NT2/D1 (cell line): ENCODE data around the gene L3MBTL4.

ENCODE experiments used
- SUZ12 ChIP-seq: IDR thresholded peaks from 2 replicates; pipeline ENCODE4 v1.6.1; 2011; ENCODE audit not compliant: insufficient read length, insufficient read depth; ENCODE audit errors: extremely low read depth
- YY1 ChIP-seq: IDR thresholded peaks from 2 replicates; pipeline ENCODE4 v1.6.1; 2011; ENCODE audit not compliant: insufficient read length, insufficient read depth
- ZNF274 ChIP-seq: IDR thresholded peaks from 2 replicates; pipeline ENCODE4 v1.6.1; 2011; ENCODE audit warnings: mild to moderate bottlenecking, low read depth, low read length

DNA sequence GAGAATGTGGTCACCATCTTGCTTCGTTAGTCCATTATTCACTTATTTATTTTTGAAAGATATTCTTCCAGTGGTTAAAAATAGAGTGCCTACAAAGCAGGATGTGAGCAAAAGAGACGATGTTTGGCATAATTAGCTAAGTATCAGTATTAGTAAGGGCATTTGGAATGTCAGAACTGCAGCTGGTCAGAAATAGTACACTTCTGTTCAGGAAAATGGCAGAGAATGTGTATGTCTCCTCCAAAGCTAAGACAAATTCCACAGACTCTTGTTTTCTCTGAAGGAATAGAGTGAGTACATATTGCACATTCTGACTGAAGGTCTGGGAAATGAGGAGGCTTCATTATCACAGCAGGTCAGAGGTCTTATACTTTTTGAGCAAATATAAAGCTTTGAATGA lies 209.0 kb downstream of the L3MBTL4 start:
- TF ChIP-seq ZNF274, result no peak
- no peak for TF ChIP-seq SUZ12
- TF ChIP-seq YY1, result no peak
